GM12878 (cell line): Measurements from ENCODE around the gene PAK2. TPM values are rescaled to one million over a fixed set of nuclear protein-coding genes. Genes with fewer than 3 reads are reported as not detected.

Experiments
- ATAC-seq: fragments of 200-7000 bp; cut with Tn5 transposase; 3 replicates; pipeline ENCODE4 v1.9.1; 2020; ENCODE audit warnings: mild to moderate bottlenecking, moderate library complexity
- BruUV-seq: library from RNA; stranded (reverse); fragments of 400-500 nt; replicated peaks from 2 replicates; lab custom pipeline; 2021; lab: Mats Ljungman, UMichigan
- CTCF ChIA-PET: fragments of 300-600 bp; sonication (Branson Sonifier 250); formaldehyde crosslinking; extraction: SDS; loops from one replicate; lab custom pipeline; 2021; ENCODE audit warnings: inconsistent platforms; lab: Yijun Ruan, JAX
- POLR2A ChIA-PET: fragments of 350-600 bp; formaldehyde crosslinking; extraction: SDS; loops from one replicate; lab custom pipeline; 2021; ENCODE audit warnings: inconsistent platforms; lab: Charles Lee
- RAD21 ChIA-PET: fragments of 300-600 bp; sonication (Branson Sonifier 250); formaldehyde crosslinking; loops from one replicate; lab custom pipeline; 2023; ENCODE audit warnings: antibody characterized with exemption; ENCODE audit not compliant: unreplicated experiment; lab: Charles Lee
- SMC1A ChIA-PET: fragments of 300-600 bp; sonication (Branson Sonifier 250); formaldehyde crosslinking; loops from one replicate; lab custom pipeline; 2023; ENCODE audit not compliant: unreplicated experiment, uncharacterized antibody; lab: Charles Lee
- DNase-seq: peaks from one replicate; pipeline ENCODE4 v3.0.0-alpha.2; 2011; ENCODE audit warnings: low read depth, low spot score
- FAIRE-seq: peaks from 3 replicates; lab custom pipeline; 2011; peaks lifted over from hg19 to GRCh38; lab: Jason Lieb, UNC
- H2AFZ ChIP-seq: 2 replicates; pipeline ENCODE4 v1.6.0; 2011; ENCODE audit warnings: low read depth, low read length, control low read depth; ENCODE audit not compliant: control insufficient read depth
- H3K27ac ChIP-seq: 2 replicates; pipeline ENCODE4 v1.5.1; 2011; ENCODE audit warnings: control low read depth; ENCODE audit not compliant: control insufficient read depth, insufficient read depth
- H3K27me3 ChIP-seq, 2 experiments: replicated peaks in 1 of 2; 2 replicates each; pipeline versions ENCODE4 v1.6.0 to v1.6.1; 2011; ENCODE audit warnings: low read length in 1 of 2; ENCODE audit not compliant: control insufficient read depth in 2 of 2, insufficient read depth in 2 of 2
- H3K36me3 ChIP-seq, 2 experiments: 2 replicates each; pipeline ENCODE4 v1.5.1; 2011; ENCODE audit warnings: low read length in 1 of 2; ENCODE audit not compliant: control insufficient read depth in 2 of 2, insufficient read depth in 2 of 2
- H3K4me1 ChIP-seq: 2 replicates; pipeline ENCODE4 v1.6.1; 2011; ENCODE audit warnings: mild to moderate bottlenecking, low read length, moderate library complexity, mixed read lengths; ENCODE audit not compliant: control insufficient read depth, insufficient read depth
- H3K4me2 ChIP-seq: 2 replicates; pipeline ENCODE4 v1.6.0; 2011; ENCODE audit warnings: control low read depth; ENCODE audit not compliant: control insufficient read depth, insufficient read depth
- H3K4me3 ChIP-seq: fragments of 200-600 bp; sonication (generic); 2 replicates; pipeline ENCODE4 v1.5.1; 2016
- H3K79me2 ChIP-seq: 2 replicates; pipeline ENCODE4 v1.6.0; 2011; ENCODE audit warnings: low read length; ENCODE audit not compliant: control insufficient read depth, insufficient read depth
- H3K9ac ChIP-seq: 2 replicates; pipeline ENCODE4 v1.8.0; 2011; ENCODE audit warnings: low read length, control low read depth, mixed read lengths; ENCODE audit not compliant: control insufficient read depth, insufficient read depth
- H3K9me3 ChIP-seq: replicated peaks from 3 replicates; pipeline ENCODE4 v1.5.1; 2011; ENCODE audit warnings: mild to moderate bottlenecking, low read length; ENCODE audit not compliant: control insufficient read depth, insufficient read depth
- H4K20me1 ChIP-seq: 2 replicates; pipeline ENCODE4 v1.6.0; 2011; ENCODE audit not compliant: control insufficient read depth, insufficient read depth
- CBFB ChIP-seq: IDR thresholded peaks from 2 replicates; pipeline ENCODE4 v1.6.1; 2016; ENCODE audit warnings: antibody characterized with exemption, low read depth
- EED ChIP-seq: sonication (generic); IDR thresholded peaks from 2 replicates; pipeline ENCODE4 v1.6.1; 2016; ENCODE audit warnings: antibody characterized with exemption, low read depth
- JUND ChIP-seq: IDR thresholded peaks from 2 replicates; pipeline ENCODE4 v1.6.1; 2012; ENCODE audit warnings: low read depth, mild to moderate bottlenecking, low read length, improper control_type of control experiment, moderate library complexity
- PAX5 ChIP-seq: IDR thresholded peaks from 2 replicates; pipeline ENCODE4 v1.6.1; 2011; ENCODE audit warnings: low read depth, low read length, borderline replicate concordance
- POLR2A ChIP-seq: IDR thresholded peaks from 2 replicates; pipeline ENCODE4 v1.6.1; 2011; ENCODE audit warnings: low read depth, mild to moderate bottlenecking, low read length
- PRDM15 ChIP-seq: fragments of 450-650 bp; formaldehyde crosslinking; IDR thresholded peaks from 2 replicates; pipeline ENCODE4 v1.4.0; 2020; ENCODE audit warnings: mild to moderate bottlenecking, moderate library complexity
- YBX1 ChIP-seq: fragments of 450-650 bp; IDR thresholded peaks from 2 replicates; pipeline ENCODE4 v1.6.1; 2016; ENCODE audit warnings: antibody characterized with exemption
- ZNF622 ChIP-seq: fragments of 450-650 bp; IDR thresholded peaks from 2 replicates; pipeline ENCODE4 v1.6.1; 2017; ENCODE audit warnings: mild to moderate bottlenecking, inconsistent platforms
- ZZZ3 ChIP-seq: IDR thresholded peaks from 2 replicates; pipeline ENCODE4 v1.6.1; 2011; ENCODE audit warnings: low read depth; ENCODE audit not compliant: control insufficient read depth, insufficient read length
- WGBS: methylation state at CpG from one replicate; pipeline ENCODE4 v1.1.6; 2016; ENCODE audit warnings: low lambda C conversion rate; ENCODE audit not compliant: insufficient replicate concordance, insufficient coverage; ENCODE audit errors: missing lambda C conversion rate; 5-methylcytosine and 5-hydroxymethylcytosine counted together
- in situ Hi-C: fragments of 300-500 bp; cut with MboI; formaldehyde crosslinking; loops from 9 replicates; pipeline ENCODE4 v1.14.3; 2018; ENCODE audit warnings: mixed read lengths
- intact Hi-C: fragments of 100-400 bp; cut with micrococcal nuclease; formaldehyde crosslinking; loops from one replicate; pipeline ENCODE4 v1.14.2; 2022; ENCODE audit not compliant: unreplicated experiment
- polyA plus RNA-seq, 11 experiments: library from polyadenylated mRNA; depleted of rRNA in 4 of 11; unstranded in 6 of 11; stranded (reverse) in 5 of 11; fragments of >200 nt; fragmentation: Nextera tagmentation in 4 of 11; fragmentation: Illumina TruSeq in 1 of 11; extraction: Ambion mirVana in 4 of 11; extraction: Trizol in 1 of 11; gene quantifications; 1 replicate in 1 of 11; 2 replicates in 10 of 11; pipeline versions ENCODE4 v1.2.1 to v1.2.3, GENCODE V29; 2011 to 2016; ENCODE audit warnings: inconsistent platforms in 2 of 11, missing spikeins in 2 of 11, low read depth in 1 of 11
- total RNA-seq, 4 experiments: library from RNA; depleted of rRNA in 3 of 4; stranded (reverse); fragments of >200 nt in 3 of 4; fragmentation: Illumina TruSeq in 1 of 4; extraction: Trizol in 1 of 4; gene quantifications; 2 replicates each; pipeline versions ENCODE4 v1.2.1 to v1.2.3, GENCODE V29; 2013 to 2021
- TF ChIP-seq, protein P1 (sequence below): IDR thresholded peaks from 2 replicates; pipeline ENCODE4 v1.6.1; 2011; ENCODE audit warnings: borderline replicate concordance, low read depth, mild to moderate bottlenecking, moderate library complexity, mixed read lengths, low read length; ENCODE audit not compliant: insufficient read depth; ENCODE audit errors: extremely low read length
- TF ChIP-seq, protein P2 (sequence below): fragments of 450-650 bp; IDR thresholded peaks from 2 replicates; pipeline ENCODE4 v1.6.1; 2017; ENCODE audit warnings: mild to moderate bottlenecking, low read depth, inconsistent platforms; ENCODE audit not compliant: poor library complexity, severe bottlenecking
- TF ChIP-seq, protein P3 (sequence below): fragments of 450-650 bp; formaldehyde crosslinking; IDR thresholded peaks from 2 replicates; pipeline ENCODE4 v1.4.0; 2022; ENCODE audit warnings: mild to moderate bottlenecking, moderate library complexity

The PAK2 gene
- total and polyA plus RNA-seq, 10 of the 15 experiments (the other 5 are each of a cell fraction or from before 2014, with no cell fraction given) = 9.0 to 59.1 (median 27.0) TPM

- in situ Hi-C loops = no loop called here
- H3K4me2 ChIP-seq = 0 out of 2 replicates have a peak overlapping the region, but pooled peaks have one; percentile 30
- ATAC-seq (no peak), DNase-seq (no peak), FAIRE-seq (no peak)
- H3K9me3 ChIP-seq = no peaks in the 10 kb centered on the region
- H4K20me1 ChIP-seq = no peaks in the 10 kb centered on the region
- H3K27me3 ChIP-seq = no peaks in the 10 kb centered on the region
- H3K9ac ChIP-seq = no peak overlapping the region
- ChIA-PET SMC1A (interaction anchor here (0.6 to 1.5 kb wide), 2 partner anchors 35 to 541 kb away, joined by 4 to 5 read pairs; no protein-coding TSS in a partner anchor), RAD21 (interaction anchor here (0.6 to 0.7 kb wide), 2 partner anchors 136 to 439 kb away, joined by 3 to 4 read pairs; no protein-coding TSS in a partner anchor), POLR2A (interaction anchor here (1.0 kb wide), 1 partner anchor 10 kb away, joined by 3 read pairs; no protein-coding TSS in a partner anchor), CTCF (interaction anchor here (0.6 kb wide), 1 partner anchor 157 kb away, joined by 3 read pairs; no protein-coding TSS in a partner anchor)
- peaks cover 81% of the 10 kb centered on the region for H3K79me2 ChIP-seq
- H3K27ac ChIP-seq = no peak overlapping the region
- WGBS = 95% methylated on average over 4 of the region's 4 CpGs
- H3K4me3 ChIP-seq = no peak overlapping the region
- BruUV-seq = no TSS peak
- H2AFZ ChIP-seq = no peak overlapping the region
- no peaks in the 10 kb centered on the region for H3K36me3 ChIP-seq
- intact Hi-C loops = loop anchor here (1.0 kb wide), 1 partner anchor 66 kb away; no protein-coding TSS in a partner anchor
- peaks cover 4% of the 10 kb centered on the region; the same call in 1 of the 2 replicates for H3K4me1 ChIP-seq
- TF ChIP-seq, protein P1, sequence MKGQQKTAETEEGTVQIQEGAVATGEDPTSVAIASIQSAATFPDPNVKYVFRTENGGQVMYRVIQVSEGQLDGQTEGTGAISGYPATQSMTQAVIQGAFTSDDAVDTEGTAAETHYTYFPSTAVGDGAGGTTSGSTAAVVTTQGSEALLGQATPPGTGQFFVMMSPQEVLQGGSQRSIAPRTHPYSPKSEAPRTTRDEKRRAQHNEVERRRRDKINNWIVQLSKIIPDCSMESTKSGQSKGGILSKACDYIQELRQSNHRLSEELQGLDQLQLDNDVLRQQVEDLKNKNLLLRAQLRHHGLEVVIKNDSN = no peak
- no peak for TF ChIP-seq ZNF622
- no peak for TF ChIP-seq YBX1
- TF ChIP-seq JUND = no peak
- TF ChIP-seq PRDM15 (CRISPR knock-in tag) = no peak
- no peak for TF ChIP-seq POLR2A
- TF ChIP-seq, protein P2, sequence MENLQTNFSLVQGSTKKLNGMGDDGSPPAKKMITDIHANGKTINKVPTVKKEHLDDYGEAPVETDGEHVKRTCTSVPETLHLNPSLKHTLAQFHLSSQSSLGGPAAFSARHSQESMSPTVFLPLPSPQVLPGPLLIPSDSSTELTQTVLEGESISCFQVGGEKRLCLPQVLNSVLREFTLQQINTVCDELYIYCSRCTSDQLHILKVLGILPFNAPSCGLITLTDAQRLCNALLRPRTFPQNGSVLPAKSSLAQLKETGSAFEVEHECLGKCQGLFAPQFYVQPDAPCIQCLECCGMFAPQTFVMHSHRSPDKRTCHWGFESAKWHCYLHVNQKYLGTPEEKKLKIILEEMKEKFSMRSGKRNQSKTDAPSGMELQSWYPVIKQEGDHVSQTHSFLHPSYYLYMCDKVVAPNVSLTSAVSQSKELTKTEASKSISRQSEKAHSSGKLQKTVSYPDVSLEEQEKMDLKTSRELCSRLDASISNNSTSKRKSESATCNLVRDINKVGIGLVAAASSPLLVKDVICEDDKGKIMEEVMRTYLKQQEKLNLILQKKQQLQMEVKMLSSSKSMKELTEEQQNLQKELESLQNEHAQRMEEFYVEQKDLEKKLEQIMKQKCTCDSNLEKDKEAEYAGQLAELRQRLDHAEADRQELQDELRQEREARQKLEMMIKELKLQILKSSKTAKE = no peak
- no peak for TF ChIP-seq PAX5
- no peak for TF ChIP-seq EED
- no peak for TF ChIP-seq ZZZ3
- TF ChIP-seq, protein P3, sequence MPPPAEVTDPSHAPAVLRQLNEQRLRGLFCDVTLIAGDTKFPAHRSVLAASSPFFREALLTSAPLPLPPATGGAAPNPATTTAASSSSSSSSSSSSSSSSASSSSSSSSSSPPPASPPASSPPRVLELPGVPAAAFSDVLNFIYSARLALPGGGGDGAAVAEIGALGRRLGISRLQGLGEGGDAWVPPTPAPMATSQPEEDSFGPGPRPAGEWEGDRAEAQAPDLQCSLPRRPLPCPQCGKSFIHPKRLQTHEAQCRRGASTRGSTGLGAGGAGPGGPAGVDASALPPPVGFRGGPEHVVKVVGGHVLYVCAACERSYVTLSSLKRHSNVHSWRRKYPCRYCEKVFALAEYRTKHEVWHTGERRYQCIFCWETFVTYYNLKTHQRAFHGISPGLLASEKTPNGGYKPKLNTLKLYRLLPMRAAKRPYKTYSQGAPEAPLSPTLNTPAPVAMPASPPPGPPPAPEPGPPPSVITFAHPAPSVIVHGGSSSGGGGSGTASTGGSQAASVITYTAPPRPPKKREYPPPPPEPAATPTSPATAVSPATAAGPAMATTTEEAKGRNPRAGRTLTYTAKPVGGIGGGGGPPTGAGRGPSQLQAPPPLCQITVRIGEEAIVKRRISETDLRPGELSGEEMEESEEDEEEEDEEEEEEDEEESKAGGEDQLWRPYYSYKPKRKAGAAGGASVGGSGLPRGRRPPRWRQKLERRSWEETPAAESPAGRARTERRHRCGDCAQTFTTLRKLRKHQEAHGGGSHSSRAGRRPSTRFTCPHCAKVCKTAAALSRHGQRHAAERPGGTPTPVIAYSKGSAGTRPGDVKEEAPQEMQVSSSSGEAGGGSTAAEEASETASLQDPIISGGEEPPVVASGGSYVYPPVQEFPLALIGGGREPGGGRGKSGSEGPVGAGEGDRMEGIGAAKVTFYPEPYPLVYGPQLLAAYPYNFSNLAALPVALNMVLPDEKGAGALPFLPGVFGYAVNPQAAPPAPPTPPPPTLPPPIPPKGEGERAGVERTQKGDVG (CRISPR knock-in tag) = no peak
- TF ChIP-seq CBFB = no peak
Measured at GRCh38 chr3:196872316-196872715, 132.7 kb downstream of the PAK2 start.
